ENCODE results near the gene PLA1A. TPM values are rescaled to one million over a fixed set of nuclear protein-coding genes. Genes with fewer than 3 reads are reported as not detected.

Gene PLA1A
- total and polyA plus RNA-seq, 10 of the 15 experiments (the other 5 are each of a cell fraction or from before 2014, with no cell fraction given): 2.9 to 106 (median 4.8) TPM

DNA sequence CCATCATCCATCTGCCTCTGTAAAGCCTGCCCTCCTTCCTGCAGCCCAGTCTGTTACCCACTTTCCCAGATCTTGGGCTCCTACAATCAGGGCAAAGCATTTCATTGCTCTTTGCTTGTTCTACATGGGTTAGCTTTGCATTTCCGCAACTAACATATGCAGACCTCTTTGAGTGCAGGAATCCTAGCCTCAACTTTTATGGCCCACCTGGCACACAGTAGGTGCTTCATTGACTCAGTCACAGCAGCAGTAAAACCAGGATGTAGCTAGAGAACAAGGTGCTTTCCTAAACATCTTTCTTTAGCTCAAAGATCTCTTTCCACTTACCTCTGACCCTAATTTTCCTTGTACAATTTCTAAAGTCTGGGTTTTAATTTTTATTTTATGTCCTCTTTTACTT lies 41.8 kb upstream of the PLA1A start:
- POLR2A ChIA-PET: interaction anchor here (0.7 to 6.4 kb wide), 13 partner anchors 10 to 125 kb away, joined by 3 to 104 read pairs (median 5); partner anchors contain the start of genes ADPRH, PLA1A and TIMMDC1
- in situ Hi-C loops (cut with MboI): no loop called here
- SMC1A ChIA-PET (ENCODE audit: uncharacterized antibody, unreplicated experiment): interaction anchor here (0.7 to 8.9 kb wide), 23 partner anchors 9 to 673 kb away, joined by 3 to 151 read pairs (median 4); partner anchors contain the start of genes COX17, PLA1A and TIMMDC1
- BruUV-seq (replicated peaks): TSS peak; percentile 30
- RAD21 ChIA-PET (ENCODE audit: unreplicated experiment): interaction anchor here (0.6 to 11.9 kb wide), 11 partner anchors 15 to 333 kb away, joined by 3 to 239 read pairs (median 3); no protein-coding TSS in a partner anchor
- no peaks in the 10 kb centered on the region for H3K27me3 ChIP-seq (replicated peaks in 1 of 2; ENCODE audit: control insufficient read depth in 2 of 2, insufficient read depth in 2 of 2, low read length in 1 of 2)
- no peak overlapping the region for H2AFZ ChIP-seq (ENCODE audit: control insufficient read depth, low read depth, low read length)
- no peak for FAIRE-seq
- no peak for ATAC-seq
- intact Hi-C loops (cut with micrococcal nuclease; ENCODE audit: unreplicated experiment): loop anchor here (5.0 to 10.0 kb wide), 3 partner anchors 234 to 539 kb away; partner anchors contain the start of gene GSK3B
- H3K4me1 ChIP-seq (ENCODE audit: control insufficient read depth, insufficient read depth, low read length): peaks cover 38% of the 10 kb centered on the region
- no peaks in the 10 kb centered on the region for H4K20me1 ChIP-seq (ENCODE audit: control insufficient read depth, insufficient read depth)
- DNase-seq (ENCODE audit: low read depth, low spot score): no peak
- CTCF ChIA-PET: interaction anchor here (0.6 to 6.0 kb wide), 9 partner anchors 15 to 125 kb away, joined by 3 to 46 read pairs (median 4); no protein-coding TSS in a partner anchor
- H3K4me2 ChIP-seq (ENCODE audit: control insufficient read depth, insufficient read depth): peak overlapping the region; percentile 98
- H3K36me3 ChIP-seq (ENCODE audit: control insufficient read depth in 2 of 2, insufficient read depth in 2 of 2, low read length in 1 of 2): peaks cover 0 to 3% of the 10 kb centered on the region in 2 experiments; a peak in 1 of 4 replicates
- H3K9me3 ChIP-seq (replicated peaks; ENCODE audit: control insufficient read depth, insufficient read depth, low read length): no peaks in the 10 kb centered on the region
- H3K79me2 ChIP-seq (ENCODE audit: control insufficient read depth, insufficient read depth, low read length): peaks cover 97% of the 10 kb centered on the region
- H3K27ac ChIP-seq (ENCODE audit: control insufficient read depth, insufficient read depth): peak overlapping the region; percentile 98
- WGBS (ENCODE audit: insufficient coverage, insufficient replicate concordance, low lambda C conversion rate, missing lambda C conversion rate): 25% methylated on average over 1 of the region's 1 CpG
- H3K9ac ChIP-seq (ENCODE audit: control insufficient read depth, insufficient read depth, low read length): peak overlapping the region; percentile 99
- TF ChIP-seq EP300 (IDR thresholded peaks at IDR 0.05; ENCODE audit: borderline replicate concordance in 1 of 2, control insufficient read depth in 1 of 2, low read depth in 2 of 2, low read length in 2 of 2): no peak
- 0 out of 2 replicates have a peak, but pooled peaks have one; percentile 7 for TF ChIP-seq NBN (IDR thresholded peaks at IDR 0.05)
- TF ChIP-seq DPF2 (IDR thresholded peaks at IDR 0.05): peak; percentile 85
- TF ChIP-seq, protein P1, sequence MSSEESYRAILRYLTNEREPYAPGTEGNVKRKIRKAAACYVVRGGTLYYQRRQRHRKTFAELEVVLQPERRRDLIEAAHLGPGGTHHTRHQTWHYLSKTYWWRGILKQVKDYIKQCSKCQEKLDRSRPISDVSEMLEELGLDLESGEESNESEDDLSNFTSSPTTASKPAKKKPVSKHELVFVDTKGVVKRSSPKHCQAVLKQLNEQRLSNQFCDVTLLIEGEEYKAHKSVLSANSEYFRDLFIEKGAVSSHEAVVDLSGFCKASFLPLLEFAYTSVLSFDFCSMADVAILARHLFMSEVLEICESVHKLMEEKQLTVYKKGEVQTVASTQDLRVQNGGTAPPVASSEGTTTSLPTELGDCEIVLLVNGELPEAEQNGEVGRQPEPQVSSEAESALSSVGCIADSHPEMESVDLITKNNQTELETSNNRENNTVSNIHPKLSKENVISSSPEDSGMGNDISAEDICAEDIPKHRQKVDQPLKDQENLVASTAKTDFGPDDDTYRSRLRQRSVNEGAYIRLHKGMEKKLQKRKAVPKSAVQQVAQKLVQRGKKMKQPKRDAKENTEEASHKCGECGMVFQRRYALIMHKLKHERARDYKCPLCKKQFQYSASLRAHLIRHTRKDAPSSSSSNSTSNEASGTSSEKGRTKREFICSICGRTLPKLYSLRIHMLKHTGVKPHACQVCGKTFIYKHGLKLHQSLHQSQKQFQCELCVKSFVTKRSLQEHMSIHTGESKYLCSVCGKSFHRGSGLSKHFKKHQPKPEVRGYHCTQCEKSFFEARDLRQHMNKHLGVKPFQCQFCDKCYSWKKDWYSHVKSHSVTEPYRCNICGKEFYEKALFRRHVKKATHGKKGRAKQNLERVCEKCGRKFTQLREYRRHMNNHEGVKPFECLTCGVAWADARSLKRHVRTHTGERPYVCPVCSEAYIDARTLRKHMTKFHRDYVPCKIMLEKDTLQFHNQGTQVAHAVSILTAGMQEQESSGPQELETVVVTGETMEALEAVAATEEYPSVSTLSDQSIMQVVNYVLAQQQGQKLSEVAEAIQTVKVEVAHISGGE (CRISPR knock-in tag; IDR thresholded peaks at IDR 0.05): peak; percentile 21; the same call in 1 of the 2 replicates
- TF ChIP-seq ZBED1 (IDR thresholded peaks at IDR 0.05; ENCODE audit: borderline replicate concordance): peak; percentile 44
- peak; percentile 97; the same call in 1 of the 2 replicates for TF ChIP-seq WRNIP1 (IDR thresholded peaks at IDR 0.05; ENCODE audit: borderline replicate concordance, low read depth, low read length)
- 0 out of 2 replicates have a peak, but pooled peaks have one; percentile 6 for TF ChIP-seq PML (IDR thresholded peaks at IDR 0.05; ENCODE audit: low read length)
- TF ChIP-seq RUNX3 (IDR thresholded peaks at IDR 0.05; ENCODE audit: low read length): no peak
- no peak for TF ChIP-seq SREBF2 (IDR thresholded peaks at IDR 0.05; ENCODE audit: low read length)
- peak overlapping the region; percentile 76 for H3K4me3 ChIP-seq

All from GM12878 (cell line).